Common myeloid progenitor, CD34-positive (primary cell): ENCODE measurements around the gene LYPLA2.

ENCODE experiments used
- CTCF ChIA-PET: fragments of 350-600 bp; sonication (Branson Sonifier 250); formaldehyde crosslinking; loops from one replicate; lab custom pipeline; 2021; ENCODE audit warnings: antibody characterized with exemption; lab: Charles Lee
- POLR2A ChIA-PET: fragments of 350-600 bp; sonication (Branson Sonifier 250); formaldehyde crosslinking; loops from one replicate; lab custom pipeline; 2021; ENCODE audit warnings: antibody characterized with exemption; lab: Charles Lee
- DNase-seq, 3 donors: peaks; one replicate each; pipeline versions ENCODE4 v3.0.0 to v3.0.0-alpha.2; 2013
- H3K27ac ChIP-seq, 2 experiments: 1 replicate in 1 of 2; 2 replicates in 1 of 2; pipeline ENCODE4 v1.7.0; 2013; ENCODE audit warnings: inconsistent platforms in 2 of 2, low read length in 2 of 2, mild to moderate bottlenecking in 2 of 2, low read depth in 1 of 2, moderate library complexity in 1 of 2; ENCODE audit not compliant: severe bottlenecking in 2 of 2, insufficient read depth in 1 of 2, poor library complexity in 1 of 2
- H3K27me3 ChIP-seq, 5 experiments: replicated peaks in 2 of 5; 1 replicate in 3 of 5; 2 replicates in 2 of 5; pipeline versions ENCODE4 v1.6.1 to v1.7.0; 2013; ENCODE audit warnings: low read length in 4 of 5, mild to moderate bottlenecking in 2 of 5, moderate library complexity in 2 of 5, inconsistent platforms in 1 of 5; ENCODE audit not compliant: insufficient read depth in 5 of 5, control insufficient read depth in 4 of 5
- H3K36me3 ChIP-seq, 4 experiments: 1 replicate in 2 of 4; 2 replicates in 2 of 4; pipeline versions ENCODE4 v1.6.1 to v1.7.0; 2013; ENCODE audit warnings: low read length in 3 of 4, control low read depth in 1 of 4, mild to moderate bottlenecking in 1 of 4; ENCODE audit not compliant: control insufficient read depth in 4 of 4, insufficient read depth in 4 of 4
- H3K4me1 ChIP-seq, 4 experiments: 1 replicate in 3 of 4; 2 replicates in 1 of 4; pipeline versions ENCODE4 v1.6.1 to v1.7.1; 2013; ENCODE audit warnings: low read length in 3 of 4, mild to moderate bottlenecking in 3 of 4, control low read depth in 1 of 4, inconsistent platforms in 1 of 4, moderate library complexity in 1 of 4; ENCODE audit not compliant: control insufficient read depth in 4 of 4, insufficient read depth in 4 of 4; ENCODE audit errors: control extremely low read depth in 1 of 4
- H3K4me3 ChIP-seq, 7 experiments: 1 replicate in 4 of 7; 2 replicates in 3 of 7; pipeline versions ENCODE4 v1.5.1 to v1.7.0; 2013; ENCODE audit warnings: mild to moderate bottlenecking in 7 of 7, low read length in 6 of 7, moderate library complexity in 6 of 7, inconsistent platforms in 2 of 7, low read depth in 2 of 7, control low read depth in 1 of 7; ENCODE audit not compliant: insufficient read depth in 4 of 7, control insufficient read depth in 1 of 7; ENCODE audit errors: extremely low read depth in 1 of 7
- H3K9me3 ChIP-seq, 5 experiments: 1 replicate in 4 of 5; 2 replicates in 1 of 5; pipeline versions ENCODE4 v1.6.1 to v1.7.1; 2013; ENCODE audit warnings: low read length in 4 of 5, mild to moderate bottlenecking in 2 of 5, inconsistent platforms in 1 of 5, low read depth in 1 of 5, moderate library complexity in 1 of 5; ENCODE audit not compliant: control insufficient read depth in 4 of 5, insufficient read depth in 2 of 5; ENCODE audit errors: control extremely low read depth in 1 of 5
- WGBS: methylation state at CpG from one replicate; pipeline ENCODE4 v1.1.5; 2013; ENCODE audit not compliant: insufficient coverage; 5-methylcytosine and 5-hydroxymethylcytosine counted together

Gene LYPLA2

GRCh38 chr1:23763041-23763577 is 27.8 kb upstream of the LYPLA2 start:
- 94% methylated on average over 6 of the region's 7 CpGs for WGBS
- H3K9me3 ChIP-seq = no peaks in the 10 kb centered on the region
- no peak overlapping the region for H3K4me3 ChIP-seq
- DNase-seq = no peak
- H3K27ac ChIP-seq = no peak overlapping the region
- peaks cover 9 to 69% (median 42%) of the 10 kb centered on the region in 4 experiments for H3K36me3 ChIP-seq
- no peaks in the 10 kb centered on the region for H3K27me3 ChIP-seq
- ChIA-PET POLR2A (no interaction called here), CTCF (interaction anchor here (0.8 to 2.1 kb wide), 4 partner anchors 8 to 154 kb away, joined by 3 to 5 read pairs (median 5); no protein-coding TSS in a partner anchor)
- no peaks in the 10 kb centered on the region for H3K4me1 ChIP-seq

- Histone ChIP-seq H3K27ac (no peak overlapping the region), H3K27me3 (no peaks in the 10 kb centered on the region), H3K9me3 (no peaks in the 10 kb centered on the region), H3K4me1 (peaks cover 0 to 5% (median 3%) of the 10 kb centered on the region in 4 experiments), H3K36me3 (peaks cover 0 to 35% (median 16%) of the 10 kb centered on the region in 4 experiments), H3K4me3 (no peak overlapping the region)
- CTCF ChIA-PET = no interaction called here
- 100% methylated on average over 4 of the region's 5 CpGs for WGBS
- POLR2A ChIA-PET = no interaction called here
- no peak for DNase-seq
These were observed 22.2 kb upstream of the LYPLA2 start for GRCh38 chr1:23768733-23769132.

GRCh38 chr1:23772049-23772853 is 18.7 kb upstream of the LYPLA2 start:
- Histone ChIP-seq H3K4me1 (peaks cover 3 to 11% (median 8%) of the 10 kb centered on the region in 4 experiments), H3K36me3 (peaks cover 0 to 20% (median 12%) of the 10 kb centered on the region in 4 experiments), H3K4me3 (no peak overlapping the region), H3K27me3 (no peaks in the 10 kb centered on the region), H3K9me3 (no peaks in the 10 kb centered on the region), H3K27ac (peak overlapping the region in 1 of 2 experiments; percentile 29)
- ChIA-PET CTCF (interaction anchor here (0.7 to 2.6 kb wide), 24 partner anchors 8 to 148 kb away, joined by 3 to 24 read pairs (median 4); partner anchors contain the start of genes GALE and HMGCL), POLR2A (interaction anchor here (0.7 to 1.0 kb wide), 3 partner anchors 26 to 37 kb away, joined by 3 to 13 read pairs (median 6); no protein-coding TSS in a partner anchor)
- WGBS = 25% methylated on average over 7 of the region's 14 CpGs
- peak; percentile 76 to 87 (median 81) for DNase-seq

- ChIA-PET CTCF (no interaction called here), POLR2A (no interaction called here)
- no peak for DNase-seq
- H3K9me3 ChIP-seq = no peaks in the 10 kb centered on the region
- WGBS = 93% methylated on average over 7 of the region's 10 CpGs
- H3K36me3 ChIP-seq = peaks cover 0 to 16% (median 10%) of the 10 kb centered on the region in 4 experiments
- peaks cover 6 to 16% (median 11%) of the 10 kb centered on the region in 4 experiments for H3K4me1 ChIP-seq
- H3K4me3 ChIP-seq = no peak overlapping the region
- no peaks in the 10 kb centered on the region for H3K27me3 ChIP-seq
- H3K27ac ChIP-seq = peak overlapping the region in 1 of 2 experiments; percentile 29
These were observed 18.1 kb upstream of the LYPLA2 start for GRCh38 chr1:23772854-23773242.

- no peaks in the 10 kb centered on the region for H3K27me3 ChIP-seq
- peaks cover 0 to 4% (median 3%) of the 10 kb centered on the region in 4 experiments for H3K36me3 ChIP-seq
- no peak overlapping the region for H3K27ac ChIP-seq
- ChIA-PET POLR2A (no interaction called here), CTCF (interaction anchor here (0.9 to 4.7 kb wide), 10 partner anchors 8 to 142 kb away, joined by 3 to 28 read pairs (median 4); partner anchors contain the start of genes GALE and LYPLA2)
- no peak overlapping the region for H3K4me3 ChIP-seq
- 81% methylated on average over 3 of the region's 6 CpGs for WGBS
- H3K9me3 ChIP-seq = no peaks in the 10 kb centered on the region
- peaks cover 11 to 25% (median 18%) of the 10 kb centered on the region in 4 experiments for H3K4me1 ChIP-seq
- DNase-seq = no peak
These were observed 16.6 kb upstream of the LYPLA2 start for GRCh38 chr1:23774174-23774880.

GRCh38 chr1:23776217-23776616 is 14.7 kb upstream of the LYPLA2 start:
- Histone ChIP-seq H3K4me3 (no peak overlapping the region), H3K9me3 (no peaks in the 10 kb centered on the region), H3K27ac (no peak overlapping the region), H3K27me3 (no peaks in the 10 kb centered on the region), H3K4me1 (peaks cover 13 to 34% (median 21%) of the 10 kb centered on the region in 4 experiments), H3K36me3 (peaks cover 0 to 7% (median 3%) of the 10 kb centered on the region in 4 experiments)
- POLR2A ChIA-PET = interaction anchor here (1.0 kb wide), 1 partner anchor 32 kb away, joined by 7 read pairs; no protein-coding TSS in a partner anchor
- DNase-seq = no peak
- WGBS = 52% methylated on average over 2 of the region's 2 CpGs
- CTCF ChIA-PET = interaction anchor here (1.2 to 4.7 kb wide), 6 partner anchors 10 to 140 kb away, joined by 3 to 28 read pairs (median 8); partner anchors contain the start of gene GALE
